GM18507 (cell line): Measurements from ENCODE around the gene C19orf38.
"Not testable (repeated sequence)": the region's sequence is repeated elsewhere in the genome, so short reads cannot be mapped to it uniquely, and the experiment has no call there.

ENCODE experiments used
- DNase-seq: peaks from one replicate; pipeline ENCODE4 v3.0.0; 2011; ENCODE audit warnings: low read depth; ENCODE audit not compliant: insufficient read length; ENCODE audit errors: extremely low spot score
- FAIRE-seq: peaks from 2 replicates; lab custom pipeline; 2011; peaks lifted over from hg19 to GRCh38; lab: Jason Lieb, UNC

The C19orf38 gene

DNA sequence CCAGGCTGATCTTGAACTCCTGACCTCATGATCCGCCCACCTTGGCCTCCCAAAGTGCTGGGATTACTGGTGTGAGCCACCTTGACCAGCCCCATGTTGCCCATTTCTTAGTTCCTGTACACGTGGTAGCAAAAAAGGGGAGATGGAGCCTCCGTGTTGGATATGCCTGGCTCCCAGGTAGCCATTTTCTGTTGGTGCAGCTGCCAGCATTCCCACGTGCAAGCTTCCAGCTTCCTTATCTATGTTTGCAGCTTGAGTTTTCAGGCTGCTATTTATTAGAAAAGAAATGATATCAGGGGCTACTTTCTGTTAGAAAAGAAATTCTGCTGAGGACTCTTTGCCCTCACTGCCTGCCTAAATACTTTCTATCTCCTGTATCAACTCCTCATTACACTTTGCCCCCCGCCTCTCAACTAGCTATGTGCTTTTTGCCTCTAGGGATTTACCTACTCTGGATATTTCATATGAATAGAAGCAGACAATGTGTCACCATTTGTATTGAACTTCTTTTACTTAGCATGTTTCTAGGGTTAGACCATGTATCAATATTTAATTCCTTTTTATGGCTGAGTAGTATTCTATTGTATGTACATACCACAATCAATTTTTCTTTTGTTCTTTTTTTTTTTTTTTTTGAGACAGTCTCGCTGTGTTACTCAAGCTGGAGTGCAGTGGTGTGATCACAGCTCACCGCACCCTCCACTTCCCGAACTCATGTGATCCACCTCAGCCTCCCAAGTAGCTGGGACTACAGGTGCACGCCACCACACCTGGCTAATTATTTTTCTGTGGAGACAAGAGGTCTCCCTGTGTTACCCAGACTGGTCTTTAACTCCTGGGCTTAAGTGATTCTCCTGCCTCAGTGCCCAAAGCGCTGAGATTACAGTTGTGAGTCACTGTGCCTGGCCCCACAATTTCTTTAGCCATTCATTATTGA lies 8.8 kb upstream of the C19orf38 start:
- DNase-seq, result no peak
- FAIRE-seq, result no peak

DNA sequence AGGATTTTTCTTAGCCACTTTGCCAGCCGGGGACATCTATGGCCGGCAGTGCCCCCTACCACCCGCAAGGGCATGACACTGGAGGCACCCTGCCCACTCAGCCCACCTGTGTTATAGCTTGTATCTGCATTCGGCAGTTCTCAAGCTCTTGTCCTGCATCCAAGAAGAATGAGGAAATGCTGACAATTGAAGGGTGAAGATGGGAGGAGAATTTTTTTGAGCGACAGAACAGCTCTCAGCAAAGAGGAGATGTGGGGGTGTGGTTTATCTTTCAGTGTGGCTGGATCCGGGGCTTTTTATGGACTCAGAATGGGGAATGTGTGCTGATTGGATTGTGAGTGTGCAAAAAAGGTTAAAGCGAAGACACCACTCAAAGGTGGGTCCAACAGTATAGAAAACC lies 5.4 kb upstream of the C19orf38 start:
- FAIRE-seq (no peak), DNase-seq (no peak)

DNA sequence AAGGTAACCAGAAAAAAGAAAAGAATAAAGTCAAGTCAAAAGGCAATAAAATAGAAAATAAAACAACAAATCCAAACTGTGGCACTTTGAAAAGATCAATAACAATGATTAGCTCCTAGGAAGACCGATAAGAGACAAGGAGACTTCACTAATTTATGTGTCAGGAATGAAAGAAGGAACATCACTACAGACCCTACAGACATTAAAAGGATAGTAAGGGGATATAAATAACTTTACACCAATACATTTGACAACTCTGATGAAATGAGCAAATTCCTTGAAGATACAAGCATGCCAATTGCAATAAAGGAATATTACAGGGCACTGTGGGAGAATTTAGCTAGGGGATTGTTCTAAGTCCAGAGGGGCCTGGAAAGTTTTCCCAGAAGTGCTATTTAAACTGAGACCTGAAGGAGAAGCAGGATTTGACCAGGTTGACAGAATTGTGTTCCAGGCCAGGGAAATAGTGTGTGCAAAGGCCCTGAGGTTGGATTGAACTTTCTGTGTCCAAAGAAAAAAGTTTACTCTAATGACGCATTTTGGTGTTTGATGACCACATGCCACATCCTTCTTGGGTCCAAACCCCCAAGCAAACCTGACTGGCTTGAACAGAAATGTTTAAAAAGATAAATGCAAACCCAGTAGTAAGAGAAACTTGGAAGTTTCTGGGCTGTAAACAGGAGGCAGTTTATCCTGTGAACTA lies 1.6 kb upstream of the C19orf38 start:
- DNase-seq (no peak), FAIRE-seq (no peak)

DNA sequence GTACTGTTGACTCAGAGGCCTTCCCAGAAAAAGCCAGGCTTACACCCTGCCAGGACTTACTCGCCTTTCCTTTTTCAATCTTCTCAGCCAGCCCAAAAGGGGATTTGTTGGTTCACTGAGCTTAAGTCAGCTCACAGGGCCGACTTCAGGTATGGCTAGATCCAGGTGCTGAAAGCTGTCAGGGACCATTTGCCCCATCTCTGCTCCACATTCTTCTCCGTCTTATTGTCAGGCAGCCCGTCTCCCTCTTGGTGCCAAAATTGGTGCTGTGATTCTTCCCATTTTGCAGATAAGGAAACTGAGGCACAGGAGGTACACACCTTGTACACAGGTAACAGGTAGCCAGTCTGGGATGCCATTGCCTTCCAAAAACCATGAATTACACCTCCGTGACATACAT lies 2.4 kb downstream of the C19orf38 start:
- DNase-seq (no peak), FAIRE-seq (no peak)

DNA sequence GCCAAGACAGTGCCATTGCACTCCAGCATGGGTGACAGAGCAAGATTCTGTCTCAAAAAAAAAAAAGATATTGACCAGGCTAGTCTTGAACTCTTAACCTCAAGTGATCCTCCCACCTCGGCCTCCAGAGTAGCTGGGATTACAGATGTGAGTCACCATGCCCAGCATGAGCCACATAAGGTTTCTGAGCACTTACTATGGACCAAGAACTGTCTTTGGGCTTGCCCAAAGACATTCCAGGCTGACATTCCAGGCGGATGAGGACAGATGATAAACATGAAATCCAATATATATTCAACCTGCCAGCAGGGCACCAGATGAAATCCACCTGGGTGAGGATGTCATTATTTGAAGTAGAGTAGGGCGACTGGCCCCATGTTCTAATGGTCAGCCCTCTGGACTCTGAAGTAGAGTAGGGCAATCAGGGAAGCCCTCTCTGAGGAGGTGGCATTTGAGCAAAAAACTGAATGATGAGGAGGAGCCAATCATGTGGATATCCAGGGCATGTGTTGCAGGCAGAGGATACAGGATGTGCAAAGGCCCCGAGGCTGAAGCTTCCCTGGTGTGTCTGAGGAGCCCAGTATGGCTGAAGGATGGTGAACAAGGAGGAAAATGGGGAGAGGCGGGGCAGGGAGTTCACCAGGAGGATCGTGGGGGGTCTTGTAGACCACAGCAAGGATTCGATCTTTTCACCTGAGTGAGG lies 4.0 kb downstream of the C19orf38 start:
- DNase-seq (no peak), FAIRE-seq (no peak)

DNA sequence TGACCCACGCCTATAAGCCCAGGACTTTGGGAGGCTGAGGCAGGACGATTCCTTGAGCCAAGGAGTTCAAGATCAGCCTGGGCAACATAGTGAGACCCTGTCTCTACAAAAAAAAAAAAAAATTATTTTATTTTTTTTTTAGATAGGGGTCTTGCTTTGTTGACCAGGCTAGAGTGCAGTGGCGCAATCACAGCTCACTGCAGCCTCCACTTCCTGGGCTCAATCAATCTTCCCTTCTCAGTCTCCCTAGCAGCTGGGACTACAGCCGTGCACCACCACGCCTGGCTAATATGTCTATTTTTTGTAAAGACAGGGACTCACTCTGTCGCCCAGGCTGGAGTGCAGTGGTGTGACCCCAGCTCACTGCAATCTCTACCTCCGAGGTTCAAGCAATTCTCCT lies 4.7 kb downstream of the C19orf38 start:
- FAIRE-seq (no peak), DNase-seq (no peak)

DNA sequence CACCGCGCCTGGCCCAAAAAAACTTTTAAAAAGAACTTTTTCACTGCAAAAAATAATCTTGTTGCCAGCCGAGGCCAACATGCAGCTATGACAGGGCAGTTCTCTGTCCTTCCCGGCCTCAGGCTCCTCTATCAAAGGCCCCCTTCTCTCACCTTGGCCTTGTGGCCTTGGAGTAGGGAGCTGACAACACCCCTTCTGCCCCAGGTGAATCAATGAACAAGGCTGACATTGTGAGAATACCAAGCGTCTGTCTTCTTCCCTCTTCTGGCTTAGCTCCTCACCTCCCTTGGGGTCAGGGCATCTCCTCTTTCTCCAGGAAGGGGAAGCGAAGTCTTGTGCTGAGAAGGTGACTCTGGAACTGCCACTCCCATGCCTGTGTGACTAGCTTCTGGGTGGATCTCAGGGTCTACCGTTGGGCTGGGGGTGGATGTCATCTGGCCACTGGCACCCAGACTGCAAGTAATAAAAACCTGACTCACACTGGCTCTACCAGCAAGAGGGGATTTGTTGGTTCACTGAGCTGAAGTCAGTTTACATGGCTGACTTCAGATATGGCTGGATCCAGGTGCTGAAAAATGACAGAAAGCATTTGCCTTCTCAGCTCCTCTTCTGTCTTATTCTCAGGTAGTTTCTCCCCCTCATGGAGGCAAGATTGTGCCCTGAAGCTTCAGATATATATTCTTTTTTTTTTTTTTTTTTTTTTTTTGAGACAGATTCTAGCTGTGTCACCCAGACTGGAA lies 6.3 kb downstream of the C19orf38 start:
- no peak for DNase-seq
- no peak for FAIRE-seq

DNA sequence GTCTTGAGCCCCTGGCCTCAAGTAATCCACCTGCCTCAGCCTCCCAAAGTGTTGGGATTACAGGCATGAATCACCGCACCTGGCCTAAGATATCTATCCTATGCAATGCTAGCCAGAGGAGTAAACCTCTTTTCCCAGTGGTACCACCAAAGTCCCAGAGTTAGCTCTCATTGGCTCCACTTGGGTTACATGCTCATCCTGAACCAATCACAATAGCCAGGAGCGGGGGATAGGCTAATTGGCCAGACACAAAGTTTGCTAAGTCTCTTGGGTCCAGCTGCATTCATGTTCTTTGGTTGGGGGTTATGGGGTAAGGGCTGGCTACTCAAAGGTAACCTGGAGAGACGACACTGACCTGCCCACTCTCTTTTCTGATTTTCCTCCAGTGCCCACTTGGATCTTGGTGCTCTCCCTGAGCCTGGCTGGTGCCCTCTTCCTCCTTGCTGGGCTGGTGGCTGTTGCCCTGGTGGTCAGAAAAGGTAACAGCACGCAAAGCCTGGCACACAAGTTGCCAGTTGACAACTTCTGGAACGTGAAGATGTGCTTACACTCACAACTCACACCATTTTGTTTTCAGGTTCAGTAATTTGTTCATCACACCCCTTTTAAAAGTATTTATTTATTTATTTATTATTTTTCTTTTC lies 7.8 kb downstream of the C19orf38 start:
- no peak for DNase-seq
- FAIRE-seq, result no peak

DNA sequence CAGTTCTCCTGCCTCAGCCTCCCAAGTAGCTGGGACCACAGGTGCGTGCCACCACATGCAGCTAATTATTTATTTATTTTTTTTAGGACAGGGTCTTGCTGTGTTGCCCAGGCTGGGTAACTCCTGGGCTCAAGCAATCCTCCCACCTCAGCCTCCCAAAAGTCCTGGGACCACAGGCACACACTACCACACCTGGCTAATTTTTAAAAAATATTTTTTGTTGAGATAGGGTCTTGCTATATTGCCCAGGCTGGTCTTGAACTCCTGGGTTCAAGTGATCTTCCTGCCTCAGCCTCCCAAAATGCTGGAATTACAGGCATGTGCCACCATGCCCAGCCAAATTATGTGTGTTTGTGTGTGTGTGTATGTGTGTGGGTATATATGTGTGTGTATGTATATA lies 8.7 kb downstream of the C19orf38 start:
- not testable (repeated sequence) for FAIRE-seq

DNA sequence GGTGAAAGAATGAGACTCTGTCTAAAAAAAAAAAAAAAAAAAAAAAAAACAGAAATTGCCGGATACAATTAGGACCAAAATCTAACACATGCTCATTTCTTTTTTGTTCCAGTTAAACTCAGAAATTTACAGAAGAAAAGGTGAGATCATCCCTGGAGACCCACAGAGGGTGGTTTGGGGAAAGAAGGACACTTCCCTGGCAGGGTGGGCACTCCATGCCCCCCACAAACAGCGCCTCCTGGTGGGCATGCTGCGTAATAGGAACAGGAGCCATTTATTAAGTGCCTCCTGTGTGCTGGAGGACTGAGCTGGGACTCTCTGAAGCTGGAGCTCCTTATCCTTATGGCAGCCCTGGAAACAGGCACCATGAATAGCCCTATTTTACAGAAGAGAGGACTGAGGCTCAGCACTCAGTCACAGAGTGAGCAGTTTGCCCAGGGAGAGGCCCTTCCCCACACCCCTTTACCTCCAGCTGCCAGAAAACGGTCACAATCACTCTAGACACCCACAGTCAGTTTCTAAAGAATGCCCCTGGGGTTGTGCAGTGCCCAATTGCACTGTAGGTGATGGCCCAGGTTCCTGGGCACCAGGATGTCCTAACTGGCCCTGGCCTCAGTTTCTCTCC lies 10.1 kb downstream of the C19orf38 start:
- FAIRE-seq (no peak), DNase-seq (no peak)

More for the DNA sequence above, 8.7 kb downstream of the C19orf38 start:
- DNase-seq, result not testable (repeated sequence)

DNA sequence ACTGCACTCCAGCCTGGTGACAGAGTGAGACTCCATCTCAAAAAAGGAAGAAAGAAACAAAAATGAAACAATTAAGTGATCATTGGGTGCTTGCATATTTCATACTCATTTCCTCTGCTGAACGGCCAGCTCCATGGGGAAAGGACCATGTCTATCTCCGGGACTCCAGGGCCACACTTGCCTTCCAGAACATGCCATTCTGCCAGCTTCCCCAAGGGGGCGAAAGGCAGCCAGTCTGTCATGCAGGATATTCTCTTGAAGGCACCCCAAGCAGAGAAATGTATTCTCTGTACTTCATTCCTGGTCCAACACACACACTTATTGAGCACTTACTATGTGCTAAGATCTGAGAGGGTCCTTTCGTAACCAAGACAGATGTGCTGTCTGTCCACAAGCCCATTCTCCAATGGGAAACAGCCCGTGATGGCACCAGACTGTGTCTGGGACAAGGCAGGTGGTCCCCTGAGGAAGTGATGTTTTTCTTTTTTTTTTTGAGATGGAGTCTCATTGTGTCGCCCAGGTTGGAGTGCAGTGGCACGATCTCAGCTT lies 13.0 kb downstream of the C19orf38 start:
- FAIRE-seq (peak; percentile 41), DNase-seq (no peak)

DNA sequence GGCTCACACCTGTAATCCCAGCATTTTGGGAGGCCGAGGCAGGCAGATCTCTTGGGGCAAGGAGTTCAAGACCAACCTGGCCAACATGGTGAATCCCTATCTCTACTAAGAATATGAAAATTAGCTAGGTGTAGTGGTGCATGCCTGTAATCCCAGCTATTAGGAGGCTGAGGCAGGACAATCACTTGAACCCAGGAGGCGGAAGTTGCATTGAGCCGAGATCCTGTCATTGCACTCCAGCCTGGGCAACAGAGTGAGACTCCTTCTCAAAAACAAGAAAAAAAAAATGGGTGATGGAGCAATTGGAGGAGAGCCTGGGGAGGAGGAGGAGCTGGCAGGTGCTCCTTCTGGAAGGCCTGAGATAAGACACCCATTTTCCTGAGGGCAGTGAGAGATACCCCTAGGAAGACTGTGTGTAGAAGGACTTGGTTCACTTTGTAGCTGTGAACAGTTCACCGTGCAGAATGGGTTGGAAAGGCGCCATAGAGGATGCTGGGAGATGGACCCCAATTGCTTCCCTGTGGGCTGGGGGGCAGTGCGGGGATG lies 14.4 kb downstream of the C19orf38 start:
- DNase-seq (no peak), FAIRE-seq (no peak)

DNA sequence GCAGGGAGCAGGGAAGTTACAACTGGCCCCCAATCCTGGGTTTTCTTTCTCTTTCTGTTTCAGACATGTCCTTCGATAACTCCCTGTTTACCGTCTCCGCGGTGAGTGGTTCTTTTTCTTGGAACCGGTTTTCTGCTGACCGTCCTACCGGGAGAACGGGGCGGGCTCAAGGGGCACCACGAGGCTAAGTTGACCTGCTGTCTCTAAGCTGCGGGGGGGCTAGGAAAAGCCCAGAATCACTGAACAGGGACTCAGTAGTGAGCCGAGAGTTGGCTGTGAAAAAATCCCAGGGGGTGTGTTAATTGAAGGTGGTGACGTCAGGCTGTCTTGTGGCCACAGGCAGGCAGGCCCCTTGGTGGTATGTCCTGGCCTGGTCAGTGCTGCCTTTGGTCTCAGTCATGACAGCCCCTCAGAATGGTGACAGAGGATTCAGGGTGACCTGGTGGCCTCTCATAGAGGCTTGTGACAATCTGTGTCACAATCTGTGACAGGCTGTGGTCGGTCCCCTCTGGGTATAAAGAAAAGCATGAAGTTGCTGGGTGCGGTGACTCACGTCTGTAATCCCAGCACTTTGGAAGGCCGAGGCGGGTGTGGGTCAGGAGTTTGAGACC lies 15.0 kb downstream of the C19orf38 start:
- FAIRE-seq (no peak), DNase-seq (no peak)

DNA sequence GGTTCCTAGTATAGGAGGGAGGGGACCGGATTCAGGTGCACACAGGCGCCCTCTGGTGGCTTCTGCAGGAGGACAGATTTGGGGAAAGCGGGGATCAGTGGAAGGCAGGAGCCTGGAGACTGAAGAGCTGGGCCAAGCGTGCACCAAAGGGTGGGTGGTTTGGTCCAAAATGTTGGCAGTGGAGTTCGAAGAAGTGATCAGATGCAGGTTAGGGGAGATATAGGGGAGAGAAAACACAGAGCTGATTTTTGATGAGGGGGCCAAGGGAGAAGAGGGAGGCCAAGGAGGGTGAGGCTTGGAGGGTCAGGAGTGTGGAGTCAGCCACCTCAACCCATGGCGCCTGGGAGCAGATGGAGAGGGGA lies 16.3 kb downstream of the C19orf38 start:
- FAIRE-seq (peak; percentile 86), DNase-seq (peak; percentile 67)

DNA sequence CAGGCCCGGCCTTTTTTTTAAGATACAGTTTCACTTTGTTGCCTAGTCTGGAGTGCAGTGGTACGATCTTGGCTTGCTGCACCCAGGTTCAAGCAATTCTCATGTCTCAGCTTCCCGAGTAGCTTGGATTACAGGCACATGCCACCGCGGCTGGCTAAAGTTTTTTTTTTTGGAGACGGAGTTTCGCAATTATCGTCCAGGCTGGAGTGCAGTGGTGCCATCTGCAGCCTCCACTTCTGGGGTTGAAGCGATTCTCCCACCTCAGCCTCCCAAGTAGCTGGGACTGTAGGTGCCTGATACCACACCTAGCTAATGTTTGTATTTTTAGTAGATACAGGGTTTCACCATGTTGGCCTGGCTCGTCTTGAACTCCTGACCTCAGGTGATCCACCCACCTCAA lies 18.3 kb downstream of the C19orf38 start:
- DNase-seq (no peak), FAIRE-seq (no peak)

DNA sequence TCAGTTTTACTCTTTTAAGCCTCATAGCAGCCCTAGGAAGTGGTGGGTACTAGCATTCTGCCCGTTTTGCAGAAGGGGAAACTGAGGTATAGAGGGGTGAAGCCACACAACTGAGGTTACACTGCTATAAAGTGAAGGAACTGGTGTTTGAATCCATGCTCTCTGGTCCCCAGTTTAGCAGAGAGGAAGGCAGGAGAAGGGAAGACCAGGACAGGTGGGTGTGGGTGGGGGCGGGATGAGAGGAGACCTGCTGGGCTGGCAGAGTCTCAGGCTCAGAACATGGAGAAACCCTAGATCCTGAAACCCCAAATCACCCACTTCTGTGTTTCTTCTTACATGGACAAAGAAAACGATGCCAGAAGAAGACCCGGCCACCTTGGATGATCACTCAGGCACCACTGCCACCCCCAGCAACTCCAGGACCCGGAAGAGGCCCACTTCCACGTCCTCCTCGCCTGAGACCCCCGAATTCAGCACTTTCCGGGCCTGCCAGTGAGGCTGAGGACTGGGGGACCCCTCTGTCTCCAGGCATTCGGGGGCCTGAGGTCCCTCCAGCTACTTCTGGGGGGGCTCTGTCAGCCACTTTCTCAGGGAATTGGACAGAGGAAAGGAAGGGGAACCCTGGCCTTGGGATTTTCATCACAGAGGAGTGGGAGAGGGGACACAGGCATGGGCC lies 20.8 kb downstream of the C19orf38 start:
- no peak for FAIRE-seq
- no peak for DNase-seq

DNA sequence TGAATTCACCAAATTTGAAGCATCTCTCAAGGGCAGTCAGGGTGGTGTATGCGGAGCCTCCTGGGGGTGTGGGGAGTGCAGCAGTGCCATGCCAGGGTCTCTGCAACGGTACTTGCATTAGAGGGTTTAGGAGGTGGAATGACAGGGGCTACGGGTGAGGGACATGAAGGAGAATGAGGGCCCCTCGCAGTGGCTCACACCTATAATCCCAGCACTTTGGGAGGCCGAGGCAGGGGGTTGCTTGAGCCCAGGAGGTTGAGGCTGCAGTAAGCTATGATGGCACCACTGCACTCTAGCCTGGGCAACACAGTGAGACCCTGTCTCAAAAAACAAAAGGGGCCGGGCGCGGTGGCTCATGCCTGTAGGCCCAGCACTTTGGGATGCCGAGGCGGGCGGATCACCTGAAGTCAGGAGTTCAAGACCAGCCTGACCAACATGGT lies 21.7 kb downstream of the C19orf38 start:
- FAIRE-seq, result not testable (repeated sequence)

More for the DNA sequence above, 21.7 kb downstream of the C19orf38 start:
- not testable (repeated sequence) for DNase-seq
